HuH-7.5 (cell line): Measurements from ENCODE around the gene HSF5.
A peak's percentile ranks its signal among the peaks of the same experiment; 100 is the strongest.
"Not testable (repeated sequence)": the region's sequence is repeated elsewhere in the genome, so short reads cannot be mapped to it uniquely, and the experiment has no call there.

Experiments used
- DNase-seq: peaks from one replicate; pipeline ENCODE4 v3.0.0; 2011; ENCODE audit warnings: low spot score

Gene HSF5

GRCh38 chr17:58516644-58517377 lies 28.6 kb upstream of the HSF5 start:
- DNase-seq = no peak

- no peak for DNase-seq
These were observed 27.1 kb upstream of the HSF5 start for GRCh38 chr17:58515286-58515685.

- no peak for DNase-seq
These were observed 26.6 kb upstream of the HSF5 start for GRCh38 chr17:58514770-58515157.

- DNase-seq = peak; percentile 83
These were observed 26.0 kb upstream of the HSF5 start, which contains the start of gene MTMR4 for GRCh38 chr17:58513965-58514769. Gene MTMR4 (minus strand): TSS chr17:58514638. CDS start chr17:58514407, 231 bp downstream.

GRCh38 chr17:58513267-58513964 lies 25.2 kb upstream of the HSF5 start:
- DNase-seq = no peak

DNA sequence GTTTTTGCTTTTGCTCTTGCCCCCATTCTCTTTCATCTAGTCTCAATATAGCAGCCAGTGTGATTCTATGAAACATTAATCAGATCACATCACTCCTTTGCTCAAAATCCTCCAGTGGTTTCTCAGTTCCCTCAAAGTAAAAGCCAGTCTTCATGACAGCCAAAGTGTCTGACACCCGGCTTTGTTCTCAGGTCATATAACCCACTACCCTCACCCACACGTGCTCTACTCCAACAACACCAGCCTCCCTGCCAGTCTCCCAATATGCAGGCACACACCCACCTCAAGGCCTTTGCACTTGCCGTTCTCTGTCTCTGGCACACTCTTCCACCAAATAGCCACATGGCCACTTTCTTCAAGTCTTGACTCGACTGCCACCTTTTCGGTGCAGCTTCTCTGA lies 21.9 kb upstream of the HSF5 start:
- DNase-seq = no peak

DNA sequence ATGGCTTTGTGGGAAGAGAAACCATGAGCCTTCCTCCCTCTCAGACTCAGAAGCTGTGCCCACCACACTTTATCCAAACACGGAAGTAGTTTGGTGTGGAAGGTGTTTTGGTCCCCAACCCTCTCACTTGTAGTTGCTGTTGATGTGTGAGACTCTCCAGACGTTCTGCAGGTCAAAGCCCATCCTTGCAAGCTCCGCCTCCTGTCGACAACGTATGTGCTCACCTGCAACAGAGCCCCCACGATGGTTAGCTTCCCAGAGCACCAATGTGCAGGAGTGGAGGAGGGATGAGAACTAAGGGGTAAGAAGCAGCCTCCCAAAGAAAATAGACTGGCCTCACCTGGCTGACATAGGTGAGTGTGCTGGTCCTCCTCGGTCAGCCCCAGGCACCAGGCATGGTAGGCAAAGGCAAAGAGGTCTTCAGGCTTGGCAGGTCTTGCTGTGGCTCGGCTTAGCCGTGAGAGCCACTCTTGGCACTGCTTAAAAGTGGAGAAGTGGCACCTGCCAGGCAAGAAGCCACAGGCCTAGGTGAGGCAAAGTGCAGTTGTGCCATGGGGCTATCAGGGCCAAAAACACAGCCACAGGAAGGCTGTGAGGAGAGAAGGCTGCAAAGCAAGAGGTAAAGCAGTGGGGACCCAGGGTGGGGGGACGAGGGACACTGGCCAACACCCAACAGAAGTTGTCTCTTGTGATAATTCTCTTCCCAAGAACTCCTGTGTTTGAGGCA lies 20.3 kb upstream of the HSF5 start:
- no peak for DNase-seq

DNA sequence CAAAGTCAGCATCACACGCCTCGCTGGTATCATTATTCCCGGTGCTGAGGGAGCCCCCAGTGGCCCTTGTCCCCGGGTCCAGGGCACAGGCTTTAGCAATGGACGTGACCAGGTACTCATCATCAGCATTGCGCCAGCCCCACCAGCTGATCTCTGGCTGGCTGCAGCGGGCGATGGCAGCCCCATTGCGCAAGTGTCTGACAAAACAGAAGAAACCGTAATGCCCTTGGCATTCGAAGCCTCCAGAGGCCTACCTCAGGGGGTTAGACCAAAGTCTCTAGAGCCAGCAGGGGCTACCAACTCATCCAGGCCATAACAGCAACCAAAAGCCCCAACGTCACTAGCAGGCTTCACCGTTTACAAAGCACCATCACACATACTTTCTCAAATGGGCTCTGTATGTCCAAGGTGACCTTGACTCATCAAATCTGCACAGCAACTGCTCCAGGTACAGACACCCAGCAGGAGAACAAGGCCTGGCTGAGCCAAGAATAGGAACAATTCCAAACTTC lies 19.0 kb upstream of the HSF5 start:
- no peak for DNase-seq

DNA sequence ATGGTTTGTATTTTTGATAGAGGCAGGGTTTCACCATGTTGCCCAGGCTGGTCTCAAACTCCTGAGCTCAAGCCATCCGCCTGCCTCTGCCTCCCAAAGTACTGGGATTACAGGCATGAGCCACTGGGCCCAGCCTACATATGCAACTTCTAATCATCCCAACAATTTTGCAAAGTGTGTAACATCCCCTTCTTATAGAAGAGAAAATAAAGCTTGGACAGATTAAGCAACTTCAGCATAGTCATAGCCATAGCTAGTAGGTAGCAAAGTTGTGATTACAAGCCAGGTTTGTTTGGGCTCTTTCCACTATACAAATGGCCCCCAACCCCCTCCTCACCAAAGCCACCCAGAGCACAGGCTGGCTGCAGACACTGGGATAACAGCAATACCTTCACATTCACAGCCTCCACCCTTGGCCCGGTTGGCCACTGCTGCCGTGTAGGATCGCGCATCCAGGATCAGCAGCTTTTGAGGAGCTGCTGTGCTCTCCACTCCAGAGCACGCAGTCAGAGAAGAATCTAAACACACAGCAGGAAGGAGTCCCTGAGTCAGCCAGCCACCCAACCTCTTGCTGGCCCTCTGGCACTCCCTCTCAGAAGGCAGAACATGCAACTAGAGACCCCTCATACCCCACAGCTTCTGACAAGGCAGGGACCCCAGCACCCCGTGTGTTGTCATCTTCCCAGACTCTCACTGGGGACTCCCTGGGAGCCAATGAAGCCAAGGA lies 18.3 kb upstream of the HSF5 start:
- DNase-seq = no peak

DNA sequence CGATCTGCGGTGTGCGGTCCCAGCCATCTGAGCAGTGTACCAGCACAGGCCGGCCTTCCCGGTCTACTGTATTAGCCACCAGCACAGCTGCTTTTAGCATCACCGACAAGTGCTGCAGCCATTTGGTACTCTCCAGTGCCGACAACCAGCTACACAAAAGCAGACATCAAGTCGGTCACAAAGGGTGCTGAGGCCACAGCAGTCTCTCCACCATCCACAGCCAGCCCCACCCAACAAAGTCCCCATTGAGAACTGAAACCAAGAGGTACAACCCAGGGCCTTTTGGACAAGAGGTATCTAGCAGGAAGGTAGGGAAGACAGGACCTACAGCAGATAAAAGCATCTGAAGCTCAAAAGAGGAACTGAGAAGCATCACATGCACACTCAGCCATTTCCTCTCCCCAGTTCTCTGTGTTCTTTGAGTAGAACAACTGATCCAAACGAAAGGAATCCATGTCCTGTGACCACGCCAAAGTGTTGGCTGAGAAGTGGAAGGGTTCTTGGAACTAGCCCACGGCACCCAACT lies 16.7 kb upstream of the HSF5 start:
- DNase-seq = no peak

DNA sequence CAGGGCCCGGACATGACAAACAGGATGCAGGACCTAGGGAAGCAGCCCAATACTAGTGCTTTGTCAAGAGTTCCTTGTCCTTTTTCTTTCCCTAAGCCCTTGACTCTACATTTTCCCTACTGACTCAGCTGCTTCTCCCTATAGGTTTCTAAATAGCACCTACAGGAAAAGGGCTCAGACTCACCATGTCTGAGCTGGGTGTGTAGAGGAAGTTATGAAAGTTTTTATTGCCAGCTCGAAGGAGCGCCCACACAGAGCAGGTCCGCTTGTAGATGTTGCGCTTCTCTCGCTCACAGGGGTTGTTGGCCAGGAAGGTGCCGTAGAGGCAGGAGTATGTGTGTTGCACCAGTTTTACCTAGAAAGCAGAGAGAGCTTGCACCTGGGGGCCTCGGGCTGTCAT lies 15.7 kb upstream of the HSF5 start:
- no peak for DNase-seq

DNA sequence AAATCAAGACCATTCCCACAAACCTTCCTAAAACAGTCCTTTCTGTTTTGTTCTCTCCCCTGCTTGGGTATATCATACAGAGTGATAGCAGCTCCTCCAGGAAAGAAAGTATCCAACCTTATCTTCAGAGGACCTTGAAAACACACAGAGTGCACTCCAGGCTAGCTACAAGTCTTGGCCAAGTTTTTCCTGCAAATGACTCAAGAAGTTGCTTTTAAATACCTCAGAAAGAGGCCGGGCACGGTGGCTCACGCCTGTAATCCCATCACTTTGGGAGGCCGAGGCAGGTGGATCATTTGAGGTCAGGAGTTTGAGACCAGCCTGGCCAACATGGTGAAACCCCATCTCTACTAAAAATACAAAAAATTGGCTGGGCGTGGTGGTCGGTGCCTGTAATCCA lies 14.9 kb upstream of the HSF5 start:
- not testable (repeated sequence) for DNase-seq

DNA sequence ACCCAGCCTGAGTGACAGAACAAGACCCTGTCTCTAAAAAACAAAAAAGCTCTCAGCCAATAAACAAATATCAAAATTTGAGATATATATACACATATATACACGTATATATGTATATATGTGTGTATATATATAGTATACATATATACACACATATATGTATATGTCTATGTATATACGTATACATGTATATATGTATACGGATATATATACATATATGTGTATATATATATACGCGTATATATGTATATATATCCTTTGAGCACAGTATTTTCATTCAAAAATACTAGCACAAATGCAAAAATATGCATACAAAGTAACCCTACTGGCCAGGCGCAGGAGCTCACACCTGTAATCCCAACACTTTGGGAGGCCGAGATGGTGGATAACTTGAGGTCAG lies 13.2 kb upstream of the HSF5 start:
- DNase-seq = no peak

- no peak for DNase-seq
These were observed 10.1 kb upstream of the HSF5 start for GRCh38 chr17:58498177-58498828.

DNA sequence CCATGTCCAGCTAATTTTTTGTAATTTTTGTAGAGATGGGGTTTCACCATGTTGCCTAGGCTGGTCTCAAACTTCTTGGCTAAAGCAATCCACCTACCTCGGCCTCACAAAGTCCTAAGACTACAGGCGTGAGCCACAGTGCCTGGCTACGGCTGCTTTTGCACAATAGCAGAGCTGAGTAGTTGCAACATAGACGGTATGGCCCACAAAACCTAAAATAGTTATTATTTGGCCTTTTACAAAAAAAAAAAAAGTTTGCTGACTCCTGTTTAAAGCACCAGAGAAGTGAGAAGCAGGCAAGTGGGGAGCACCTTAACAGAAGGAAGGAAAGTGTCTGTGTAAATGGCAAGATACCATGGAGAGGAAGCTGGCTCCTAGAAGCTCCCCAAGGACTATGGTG lies 5.3 kb upstream of the HSF5 start:
- DNase-seq = no peak

GRCh38 chr17:58492238-58493121 lies 4.3 kb upstream of the HSF5 start:
- no peak for DNase-seq

- no peak for DNase-seq
These were observed 3.4 kb upstream of the HSF5 start for GRCh38 chr17:58491510-58492045.

DNA sequence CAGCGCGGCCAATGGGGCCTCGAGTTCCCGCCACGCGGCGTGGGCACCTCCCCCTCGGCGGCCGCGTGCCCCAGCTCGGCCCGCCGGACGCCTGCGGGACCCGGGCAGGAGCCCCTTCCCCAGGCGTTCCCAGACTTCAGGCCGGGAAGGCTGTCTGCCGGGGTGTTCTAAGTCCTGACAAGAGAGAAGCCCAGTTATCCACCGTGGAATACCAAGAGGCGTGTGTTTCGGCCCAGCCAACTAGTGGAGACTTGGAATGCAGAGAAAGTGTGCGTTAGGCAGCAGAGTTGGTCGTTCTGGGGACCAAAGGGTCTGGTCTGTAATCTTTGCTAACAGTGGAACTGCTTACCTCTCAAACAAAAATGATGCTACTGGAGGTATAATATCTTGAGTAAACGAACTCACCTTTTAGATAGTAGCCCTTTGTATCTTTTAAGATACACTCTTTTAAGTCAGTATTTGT lies 251 bp upstream of the HSF5 start:
- no peak for DNase-seq

- no peak for DNase-seq
These were observed 3.6 kb downstream of the HSF5 start for GRCh38 chr17:58484600-58484999.
